PC-9 (cell line): ENCODE measurements around the gene RETREG2. TPM values are rescaled to one million over a fixed set of nuclear protein-coding genes. Genes with fewer than 3 reads are reported as not detected.

Source experiments
- BruUV-seq: library from RNA; stranded (reverse); fragments of 400-500 nt; replicated peaks from 2 replicates; lab custom pipeline; 2021; lab: Mats Ljungman, UMichigan
- CTCF ChIA-PET: fragments of 300-600 bp; sonication (Branson Sonifier 250); formaldehyde crosslinking; loops from one replicate; lab custom pipeline; 2022; ENCODE audit warnings: antibody characterized with exemption; lab: Charles Lee
- POLR2A ChIA-PET: fragments of 300-600 bp; sonication (Branson Sonifier 250); formaldehyde crosslinking; loops from one replicate; lab custom pipeline; 2022; ENCODE audit warnings: antibody characterized with exemption; ENCODE audit not compliant: unreplicated experiment; lab: Charles Lee
- DNase-seq, 2 experiments: peaks; one replicate each; pipeline versions ENCODE4 v3.0.0 to v3.0.0-alpha.2; 2015 to 2022; ENCODE audit warnings: mixed read lengths in 1 of 2
- H2AFZ ChIP-seq: fragments of 200-600 bp; sonication (generic); 2 replicates; pipeline ENCODE4 v1.8.1; 2017; ENCODE audit warnings: antibody characterized with exemption
- H3F3A ChIP-seq: fragments of 200-600 bp; sonication (generic); 2 replicates; pipeline ENCODE4 v1.8.1; 2017; ENCODE audit warnings: antibody characterized with exemption, mild to moderate bottlenecking, low read depth; ENCODE audit not compliant: insufficient read depth
- H3K27ac ChIP-seq: fragments of 200-600 bp; sonication (generic); 2 replicates; pipeline ENCODE4 v1.6.1; 2016; ENCODE audit warnings: mixed run types
- H3K27me3 ChIP-seq: fragments of 200-600 bp; sonication (generic); 2 replicates; pipeline ENCODE4 v1.6.1; 2016; ENCODE audit warnings: low read depth, mixed run types; ENCODE audit not compliant: insufficient read depth
- H3K36me3 ChIP-seq: fragments of 200-600 bp; sonication (generic); 2 replicates; pipeline ENCODE4 v1.6.1; 2016; ENCODE audit warnings: low read depth, mixed run types
- H3K4me1 ChIP-seq: fragments of 200-600 bp; sonication (generic); replicated peaks from 2 replicates; pipeline ENCODE4 v1.6.1; 2016; ENCODE audit warnings: mixed run types; ENCODE audit not compliant: insufficient read depth
- H3K4me2 ChIP-seq: fragments of 200-600 bp; sonication (generic); 2 replicates; pipeline ENCODE4 v1.6.1; 2017; ENCODE audit warnings: mixed run types
- H3K4me3 ChIP-seq: fragments of 200-600 bp; sonication (generic); 2 replicates; pipeline ENCODE4 v1.6.1; 2016; ENCODE audit warnings: mixed run types
- H3K79me2 ChIP-seq: fragments of 200-600 bp; sonication (generic); 2 replicates; pipeline ENCODE4 v1.6.1; 2017; ENCODE audit warnings: low read depth, mixed run types
- H3K9me2 ChIP-seq: fragments of 200-600 bp; sonication (generic); 2 replicates; pipeline ENCODE4 v1.8.1; 2017; ENCODE audit warnings: mild to moderate bottlenecking; ENCODE audit not compliant: insufficient read depth
- H3K9me3 ChIP-seq: fragments of 200-600 bp; sonication (generic); 2 replicates; pipeline ENCODE4 v1.8.1; 2016; ENCODE audit warnings: low read depth; ENCODE audit not compliant: insufficient read depth
- H4K20me1 ChIP-seq: fragments of 200-600 bp; sonication (generic); 2 replicates; pipeline ENCODE4 v1.8.1; 2017; ENCODE audit not compliant: insufficient read depth
- CTCF ChIP-seq: fragments of 200-600 bp; sonication (generic); conservative IDR thresholded peaks from 2 replicates; pipeline ENCODE4 v1.6.1; 2017; ENCODE audit warnings: mixed run types, antibody characterized with exemption, mild to moderate bottlenecking, moderate library complexity
- EZH2 ChIP-seq: fragments of 200-600 bp; sonication (generic); IDR thresholded peaks from 2 replicates; pipeline ENCODE4 v1.8.0; 2017; ENCODE audit warnings: antibody characterized with exemption, low read depth
- intact Hi-C: fragments of 100-400 bp; cut with micrococcal nuclease; formaldehyde crosslinking; loops from one replicate; pipeline ENCODE4 v1.10.0; 2022; ENCODE audit not compliant: unreplicated experiment
- total RNA-seq: library from RNA; stranded (reverse); gene quantifications from 2 replicates; pipeline ENCODE4 v1.2.3, GENCODE V29; 2021

Gene RETREG2
- total RNA-seq, 1 experiment from 2014 or later = 84.4 TPM

GRCh38 chr2:219204425-219205164 is 26.5 kb downstream of the RETREG2 start:
- no peak overlapping the region for H3K4me3 ChIP-seq
- H3K9me2 ChIP-seq = no peaks in the 10 kb centered on the region
- no peak for TF ChIP-seq EZH2
- TF ChIP-seq CTCF = no peak
- no TSS peak for BruUV-seq
- no peaks in the 10 kb centered on the region for H4K20me1 ChIP-seq
- peaks cover 18% of the 10 kb centered on the region for H3K4me1 ChIP-seq
- no peaks in the 10 kb centered on the region for H3K9me3 ChIP-seq
- H3K27me3 ChIP-seq = no peaks in the 10 kb centered on the region
- no peaks in the 10 kb centered on the region for H3K36me3 ChIP-seq
- ChIA-PET POLR2A (interaction anchor here (0.6 kb wide), 1 partner anchor 13 kb away, joined by 7 read pairs; no protein-coding TSS in a partner anchor), CTCF (no interaction called here)
- H3K4me2 ChIP-seq = no peak overlapping the region
- intact Hi-C loops = no loop called here
- H3F3A ChIP-seq = peaks cover 14% of the 10 kb centered on the region; the same call in 1 of the 2 replicates
- H3K79me2 ChIP-seq = no peaks in the 10 kb centered on the region
- no peak overlapping the region for H2AFZ ChIP-seq
- H3K27ac ChIP-seq = no peak overlapping the region
- no peak for DNase-seq

GRCh38 chr2:219205165-219205538 is 27.1 kb downstream of the RETREG2 start:
- Histone ChIP-seq H3K27ac (no peak overlapping the region), H3K9me3 (no peaks in the 10 kb centered on the region), H3F3A (peaks cover 14% of the 10 kb centered on the region; the same call in 1 of the 2 replicates), H3K4me1 (peaks cover 18% of the 10 kb centered on the region), H2AFZ (no peak overlapping the region), H3K27me3 (no peaks in the 10 kb centered on the region), H3K36me3 (no peaks in the 10 kb centered on the region), H3K79me2 (no peaks in the 10 kb centered on the region), H3K4me3 (no peak overlapping the region), H3K4me2 (no peak overlapping the region), H3K9me2 (no peaks in the 10 kb centered on the region), H4K20me1 (no peaks in the 10 kb centered on the region)
- CTCF ChIA-PET = interaction anchor here (0.7 kb wide), 1 partner anchor 31 kb away, joined by 3 read pairs; no protein-coding TSS in a partner anchor
- TF ChIP-seq CTCF = no peak
- TF ChIP-seq EZH2 = no peak
- intact Hi-C loops = no loop called here
- no TSS peak for BruUV-seq
- POLR2A ChIA-PET = no interaction called here
- DNase-seq = no peak

GRCh38 chr2:219205981-219206327 is 27.9 kb downstream of the RETREG2 start:
- peak overlapping the region; percentile 78 for H3K4me3 ChIP-seq
- H2AFZ ChIP-seq = peak overlapping the region; percentile 80
- no peaks in the 10 kb centered on the region for H3K36me3 ChIP-seq
- TSS peak; percentile 66 for BruUV-seq
- intact Hi-C loops = loop anchor here (1.0 to 2.0 kb wide), 3 partner anchors 29 to 73 kb away; partner anchors contain the start of genes CNPPD1, DNAJB2 and NHEJ1
- ChIA-PET POLR2A (interaction anchor here (0.6 to 0.7 kb wide), 5 partner anchors 13 to 437 kb away, joined by 3 to 14 read pairs (median 5); partner anchors contain the start of gene CNPPD1), CTCF (no interaction called here)
- peaks cover 14% of the 10 kb centered on the region; the same call in 1 of the 2 replicates for H3F3A ChIP-seq
- peaks cover 18% of the 10 kb centered on the region for H3K4me1 ChIP-seq
- H4K20me1 ChIP-seq = no peaks in the 10 kb centered on the region
- peak overlapping the region; percentile 100 for H3K4me2 ChIP-seq
- H3K9me3 ChIP-seq = no peaks in the 10 kb centered on the region
- no peaks in the 10 kb centered on the region for H3K9me2 ChIP-seq
- no peaks in the 10 kb centered on the region for H3K27me3 ChIP-seq
- no peak for DNase-seq
- H3K79me2 ChIP-seq = no peaks in the 10 kb centered on the region
- peak overlapping the region; percentile 40 for H3K27ac ChIP-seq
- TF ChIP-seq EZH2 = no peak
- no peak for TF ChIP-seq CTCF
